ENCODE results near the gene WFS1.
A peak's percentile ranks its signal among the peaks of the same experiment; 100 is the strongest.

The WFS1 gene

DNA sequence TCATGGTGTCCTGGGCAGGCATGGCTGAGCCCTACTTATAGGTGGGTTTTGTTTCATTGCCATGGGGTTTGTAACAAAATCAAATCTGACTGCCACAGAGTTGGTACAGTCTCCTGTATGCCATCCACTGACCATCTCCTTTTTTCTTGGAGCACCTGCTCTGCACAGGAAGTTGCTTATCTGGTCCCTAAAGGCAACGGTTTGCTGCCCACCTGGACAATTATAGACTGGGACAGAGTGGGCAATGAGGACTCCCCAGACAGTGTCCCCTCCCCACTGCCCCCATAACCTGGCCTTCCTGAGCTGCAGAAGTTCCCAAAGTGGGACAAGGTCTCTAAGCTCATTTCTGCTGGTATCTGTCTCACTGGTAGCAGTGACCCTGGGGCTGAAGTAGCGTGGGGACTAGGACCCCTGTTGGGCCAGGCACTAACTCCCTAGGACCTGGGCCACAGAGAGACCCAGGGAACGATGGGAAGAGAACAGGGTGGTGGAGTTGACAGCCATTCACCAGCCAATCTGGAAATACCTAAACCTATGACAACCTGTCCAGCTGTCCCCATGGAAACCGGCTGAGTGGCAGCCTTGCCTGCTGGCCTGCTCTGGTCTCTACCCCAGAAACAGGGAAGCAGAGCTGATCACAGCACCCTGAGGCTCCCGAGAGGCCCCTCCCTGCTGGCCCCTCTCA, 64.7 kb downstream of the WFS1 start:
- H3K4me3 ChIP-seq (ENCODE audit: low read depth, low read length) = no peak overlapping the region
- DNase-seq (ENCODE audit: low read depth) = no peak
- TF ChIP-seq, protein P1, sequence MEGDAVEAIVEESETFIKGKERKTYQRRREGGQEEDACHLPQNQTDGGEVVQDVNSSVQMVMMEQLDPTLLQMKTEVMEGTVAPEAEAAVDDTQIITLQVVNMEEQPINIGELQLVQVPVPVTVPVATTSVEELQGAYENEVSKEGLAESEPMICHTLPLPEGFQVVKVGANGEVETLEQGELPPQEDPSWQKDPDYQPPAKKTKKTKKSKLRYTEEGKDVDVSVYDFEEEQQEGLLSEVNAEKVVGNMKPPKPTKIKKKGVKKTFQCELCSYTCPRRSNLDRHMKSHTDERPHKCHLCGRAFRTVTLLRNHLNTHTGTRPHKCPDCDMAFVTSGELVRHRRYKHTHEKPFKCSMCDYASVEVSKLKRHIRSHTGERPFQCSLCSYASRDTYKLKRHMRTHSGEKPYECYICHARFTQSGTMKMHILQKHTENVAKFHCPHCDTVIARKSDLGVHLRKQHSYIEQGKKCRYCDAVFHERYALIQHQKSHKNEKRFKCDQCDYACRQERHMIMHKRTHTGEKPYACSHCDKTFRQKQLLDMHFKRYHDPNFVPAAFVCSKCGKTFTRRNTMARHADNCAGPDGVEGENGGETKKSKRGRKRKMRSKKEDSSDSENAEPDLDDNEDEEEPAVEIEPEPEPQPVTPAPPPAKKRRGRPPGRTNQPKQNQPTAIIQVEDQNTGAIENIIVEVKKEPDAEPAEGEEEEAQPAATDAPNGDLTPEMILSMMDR (IDR thresholded peaks at IDR 0.05; ENCODE audit: insufficient read depth, low read depth, low read length, missing control alignments) = no peak

DNA sequence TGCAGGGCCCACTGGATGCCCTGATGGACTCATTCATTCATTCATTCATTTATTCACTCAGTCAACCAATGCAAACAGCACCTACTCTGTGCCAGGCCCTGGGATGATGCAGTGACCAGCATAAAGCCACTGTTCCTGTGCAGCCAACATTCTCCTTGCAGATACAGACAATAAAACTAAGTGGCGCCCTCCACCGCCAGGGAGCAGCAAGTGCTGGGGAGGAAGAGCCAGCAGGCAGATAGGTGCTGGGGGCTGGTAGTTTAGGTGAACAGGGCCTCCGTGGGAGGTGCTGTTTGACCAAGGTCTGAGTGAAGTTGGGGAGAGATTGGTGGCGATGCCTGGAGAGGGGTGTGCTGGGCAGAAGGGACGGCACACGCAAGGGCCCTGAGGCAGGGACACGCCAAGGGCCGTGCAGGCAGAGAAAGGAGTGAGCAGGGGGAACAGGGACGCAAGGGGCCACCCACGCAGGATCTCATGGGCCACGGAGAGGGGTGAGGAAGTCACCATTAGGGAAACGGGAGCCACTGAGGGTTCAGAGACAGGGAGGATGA, 65.5 kb downstream of the WFS1 start:
- TF ChIP-seq, protein P1 (IDR thresholded peaks at IDR 0.05; ENCODE audit: insufficient read depth, low read depth, low read length, missing control alignments) = no peak
- DNase-seq (ENCODE audit: low read depth) = no peak

GRCh38 chr4:6336166-6336565, 66.5 kb downstream of the WFS1 start:
- no peak overlapping the region for H3K4me3 ChIP-seq (ENCODE audit: low read depth, low read length)
- no peak for DNase-seq (ENCODE audit: low read depth)
- TF ChIP-seq, protein P1 (IDR thresholded peaks at IDR 0.05; ENCODE audit: insufficient read depth, low read depth, low read length, missing control alignments) = no peak

More for the DNA sequence above, 65.5 kb downstream of the WFS1 start:
- H3K4me3 ChIP-seq (ENCODE audit: low read depth, low read length) = no peak overlapping the region

GRCh38 chr4:6337331-6337935, 67.8 kb downstream of the WFS1 start:
- TF ChIP-seq, protein P1 (IDR thresholded peaks at IDR 0.05; ENCODE audit: insufficient read depth, low read depth, low read length, missing control alignments) = no peak
- H3K4me3 ChIP-seq (ENCODE audit: low read depth, low read length) = no peak overlapping the region
- DNase-seq (ENCODE audit: low read depth) = no peak

GRCh38 chr4:6338175-6338950, 68.7 kb downstream of the WFS1 start:
- no peak overlapping the region for H3K4me3 ChIP-seq (ENCODE audit: low read depth, low read length)
- TF ChIP-seq, protein P1 (IDR thresholded peaks at IDR 0.05; ENCODE audit: insufficient read depth, low read depth, low read length, missing control alignments) = no peak
- peak; percentile 41 for DNase-seq (ENCODE audit: low read depth)

GRCh38 chr4:6338951-6339817, 69.5 kb downstream of the WFS1 start:
- no peak overlapping the region for H3K4me3 ChIP-seq (ENCODE audit: low read depth, low read length)
- TF ChIP-seq, protein P1 (IDR thresholded peaks at IDR 0.05; ENCODE audit: insufficient read depth, low read depth, low read length, missing control alignments) = no peak
- no peak for DNase-seq (ENCODE audit: low read depth)
